A549 treated with GW870086 at 1 μM for 4 hours (cell line): ENCODE data around the gene TAAR2. TPM values are rescaled to one million over a fixed set of nuclear protein-coding genes. Genes with fewer than 3 reads are reported as not detected.

Experiments
- total RNA-seq: library from RNA; stranded (reverse); fragments of 200-300 nt; extraction: Qiagen RNA extraction; gene quantifications from 5 replicates; pipeline ENCODE4 v1.2.3, GENCODE V29; 2022; ENCODE audit warnings: low read depth

The TAAR2 gene
- not detected in 5 replicates for total RNA-seq

DNA sequence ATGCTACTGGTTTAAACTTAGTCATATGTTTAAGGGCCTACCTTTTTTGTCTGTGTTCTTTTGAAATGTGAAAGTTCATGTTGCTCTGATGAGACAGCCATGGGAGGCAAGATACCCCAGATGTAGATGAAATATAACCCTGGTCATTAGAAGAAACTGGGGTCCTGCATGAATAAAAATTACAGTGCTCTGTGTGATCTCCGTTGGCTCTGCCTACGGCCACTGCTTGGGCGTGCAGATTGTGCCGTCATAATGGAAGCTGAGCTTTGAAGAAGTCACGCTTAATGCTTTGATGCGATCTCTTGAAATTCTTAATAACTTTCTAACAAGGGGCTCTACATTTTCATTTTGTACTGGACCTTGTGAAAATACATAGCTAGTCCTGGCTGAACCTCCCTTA, at the start of gene TAAR2:
TAAR2 (minus strand) TSS at position 101 of the 400 bp plus-strand sequence; CDS start at position 101, 0 bp downstream.

GRCh38 chr6:132659082-132659481, 35.0 kb upstream of the TAAR2 start, which contains the start of gene TAAR1:
TAAR1 (minus strand) TSS chr6:132659182; CDS start chr6:132646003, 13,179 bp downstream.

DNA sequence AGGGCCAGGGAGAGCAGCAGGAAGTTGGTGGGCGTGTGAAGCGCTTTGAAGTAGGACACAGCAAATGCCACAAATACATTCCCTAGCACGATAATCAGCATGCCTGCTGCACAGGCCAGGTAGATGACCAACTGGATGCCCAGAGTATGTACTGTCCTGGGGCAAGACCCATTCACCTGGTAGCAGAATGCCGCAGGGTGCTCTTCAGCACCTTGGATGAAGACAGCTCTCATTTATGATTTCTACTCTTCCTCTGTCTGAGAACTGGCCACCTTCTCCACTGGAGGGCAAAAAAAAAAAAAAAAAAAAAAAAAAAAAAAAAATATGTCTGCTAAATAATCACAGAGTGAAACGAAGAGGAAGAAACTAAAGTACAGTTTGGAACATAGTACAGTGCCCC, 34.6 kb downstream of the TAAR2 start, which contains the start of gene TAAR5:
TAAR5 (minus strand) TSS at position 288 of the 400 bp plus-strand sequence; CDS start at position 233, 55 bp downstream.

DNA sequence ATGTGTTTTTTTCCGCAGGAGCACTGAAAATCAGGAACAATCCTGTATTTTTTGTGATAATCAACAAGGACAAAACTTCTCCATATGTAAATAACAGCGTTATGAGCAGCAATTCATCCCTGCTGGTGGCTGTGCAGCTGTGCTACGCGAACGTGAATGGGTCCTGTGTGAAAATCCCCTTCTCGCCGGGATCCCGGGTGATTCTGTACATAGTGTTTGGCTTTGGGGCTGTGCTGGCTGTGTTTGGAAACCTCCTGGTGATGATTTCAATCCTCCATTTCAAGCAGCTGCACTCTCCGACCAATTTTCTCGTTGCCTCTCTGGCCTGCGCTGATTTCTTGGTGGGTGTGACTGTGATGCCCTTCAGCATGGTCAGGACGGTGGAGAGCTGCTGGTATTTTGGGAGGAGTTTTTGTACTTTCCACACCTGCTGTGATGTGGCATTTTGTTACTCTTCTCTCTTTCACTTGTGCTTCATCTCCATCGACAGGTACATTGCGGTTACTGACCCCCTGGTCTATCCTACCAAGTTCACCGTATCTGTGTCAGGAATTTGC, 53.8 kb downstream of the TAAR2 start, which contains the start of gene TAAR6:
TAAR6 (plus strand) TSS at position 102 of the 557 bp plus-strand sequence; CDS start at position 102, 0 bp downstream.

Other genes with a start within 250 kb of the TAAR2 start
- 1.1 to 2.3 TPM (median 1.6 TPM) in 5 replicates for gene MOXD1, start 222.8 kb downstream of the TAAR2 start, total RNA-seq
- gene STX7, start 111.2 kb downstream of the TAAR2 start, total RNA-seq: 18.8 to 26.8 TPM (median 22.8 TPM) in 5 replicates
- gene TAAR9, start 86.0 kb downstream of the TAAR2 start, total RNA-seq: not detected in 5 replicates
- not detected in 5 replicates for gene TAAR8, start 71.6 kb downstream of the TAAR2 start, total RNA-seq
- gene TAAR6, start 54.0 kb downstream of the TAAR2 start, total RNA-seq: not detected in 5 replicates
- gene TAAR5, start 34.5 kb downstream of the TAAR2 start, total RNA-seq: not detected in 5 replicates
- gene TAAR1, start 34.9 kb upstream of the TAAR2 start, total RNA-seq: not detected in 5 replicates
- gene VNN1, start 89.8 kb upstream of the TAAR2 start, total RNA-seq: 0.03 to 0.07 TPM (median 0.05 TPM) in 3 of 5 replicates, not detected in the others
- gene VNN2, start 133.6 kb upstream of the TAAR2 start, total RNA-seq: 0.10 TPM in 1 of 5 replicates, not detected in the others
- 4.6 to 5.9 TPM (median 5.2 TPM) in 5 replicates for gene SLC18B1, start 174.4 kb upstream of the TAAR2 start, total RNA-seq
- gene RPS12, start 190.3 kb upstream of the TAAR2 start, total RNA-seq: 1,872 to 2,130 TPM (median 1,935 TPM) in 5 replicates